Osteocyte (in vitro differentiated cells): Measurements from ENCODE around the gene DCBLD1. TPM values are rescaled to one million over a fixed set of nuclear protein-coding genes. Genes with fewer than 3 reads are reported as not detected.

ENCODE experiments used
- DNase-seq: peaks from one replicate; pipeline ENCODE4 v3.0.0; 2021; ENCODE audit warnings: mixed read lengths; ENCODE audit not compliant: unreplicated experiment; ENCODE audit errors: extremely low spot score
- H3K27ac Mint-ChIP-seq: one replicate; pipeline ENCODE4 v1.8.0; 2021; ENCODE audit warnings: mild to moderate bottlenecking, mixed read lengths; ENCODE audit not compliant: unreplicated experiment
- H3K27me3 Mint-ChIP-seq: one replicate; pipeline ENCODE4 v1.8.0; 2021; ENCODE audit warnings: mixed read lengths; ENCODE audit not compliant: unreplicated experiment
- H3K36me3 Mint-ChIP-seq: one replicate; pipeline ENCODE4 v1.8.0; 2021; ENCODE audit warnings: mixed read lengths; ENCODE audit not compliant: unreplicated experiment
- H3K4me1 Mint-ChIP-seq: one replicate; pipeline ENCODE4 v1.8.0; 2021; ENCODE audit warnings: mixed read lengths; ENCODE audit not compliant: unreplicated experiment
- H3K4me3 Mint-ChIP-seq: one replicate; pipeline ENCODE4 v1.8.0; 2021; ENCODE audit warnings: mild to moderate bottlenecking, moderate library complexity, mixed read lengths; ENCODE audit not compliant: unreplicated experiment
- H3K9me3 Mint-ChIP-seq: one replicate; pipeline ENCODE4 v1.8.0; 2021; ENCODE audit warnings: mixed read lengths; ENCODE audit not compliant: unreplicated experiment
- total RNA-seq: library from RNA; stranded (reverse); gene quantifications from 2 replicates; pipeline ENCODE4 v1.2.1, GENCODE V29; 2021
- TF ChIP-seq, protein P1 (sequence below): fragments of 200-600 bp; sonication (generic); IDR thresholded peaks from 2 replicates; pipeline ENCODE4 v1.5.0; 2021; ENCODE audit warnings: antibody characterized with exemption, mild to moderate bottlenecking, moderate library complexity

Gene DCBLD1
- total RNA-seq, 1 donor from 2014 or later: 12.2 TPM

DNA sequence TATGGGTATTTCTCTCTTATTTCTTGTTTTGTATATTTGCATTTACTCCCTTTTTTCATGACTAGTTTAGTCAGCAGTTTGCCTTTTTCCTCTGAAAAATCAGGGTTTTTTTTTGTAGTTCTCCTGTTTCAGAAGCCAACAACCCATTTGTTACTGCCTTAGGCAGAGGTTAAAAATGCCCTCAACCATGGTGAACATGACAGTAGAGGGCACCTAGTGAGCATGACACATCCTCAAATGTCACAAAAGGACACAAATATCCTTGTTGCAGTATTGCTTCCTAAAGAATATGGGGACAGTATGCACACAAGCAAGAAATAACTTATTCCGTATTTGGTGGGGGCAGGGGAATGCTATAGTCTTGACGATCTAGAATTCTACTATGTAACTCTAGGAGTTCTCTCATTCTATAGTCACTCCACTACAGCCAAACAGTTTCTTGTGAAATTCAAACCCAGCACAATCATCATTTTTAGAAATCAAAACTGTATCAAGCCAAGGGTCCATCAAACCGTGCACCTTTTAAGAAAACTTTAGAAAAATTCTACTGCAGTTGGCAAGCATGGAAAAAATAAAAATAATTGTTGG, 72.9 kb downstream of the DCBLD1 start:
- Mint-ChIP-seq H3K9me3 (no peaks in the 10 kb centered on the region), H3K4me1 (peaks cover 15% of the 10 kb centered on the region), H3K27me3 (no peaks in the 10 kb centered on the region), H3K27ac (no peak overlapping the region), H3K4me3 (no peak overlapping the region), H3K36me3 (peaks cover 2% of the 10 kb centered on the region)
- TF ChIP-seq, protein P1, sequence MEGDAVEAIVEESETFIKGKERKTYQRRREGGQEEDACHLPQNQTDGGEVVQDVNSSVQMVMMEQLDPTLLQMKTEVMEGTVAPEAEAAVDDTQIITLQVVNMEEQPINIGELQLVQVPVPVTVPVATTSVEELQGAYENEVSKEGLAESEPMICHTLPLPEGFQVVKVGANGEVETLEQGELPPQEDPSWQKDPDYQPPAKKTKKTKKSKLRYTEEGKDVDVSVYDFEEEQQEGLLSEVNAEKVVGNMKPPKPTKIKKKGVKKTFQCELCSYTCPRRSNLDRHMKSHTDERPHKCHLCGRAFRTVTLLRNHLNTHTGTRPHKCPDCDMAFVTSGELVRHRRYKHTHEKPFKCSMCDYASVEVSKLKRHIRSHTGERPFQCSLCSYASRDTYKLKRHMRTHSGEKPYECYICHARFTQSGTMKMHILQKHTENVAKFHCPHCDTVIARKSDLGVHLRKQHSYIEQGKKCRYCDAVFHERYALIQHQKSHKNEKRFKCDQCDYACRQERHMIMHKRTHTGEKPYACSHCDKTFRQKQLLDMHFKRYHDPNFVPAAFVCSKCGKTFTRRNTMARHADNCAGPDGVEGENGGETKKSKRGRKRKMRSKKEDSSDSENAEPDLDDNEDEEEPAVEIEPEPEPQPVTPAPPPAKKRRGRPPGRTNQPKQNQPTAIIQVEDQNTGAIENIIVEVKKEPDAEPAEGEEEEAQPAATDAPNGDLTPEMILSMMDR: no peak
- DNase-seq: no peak

DNA sequence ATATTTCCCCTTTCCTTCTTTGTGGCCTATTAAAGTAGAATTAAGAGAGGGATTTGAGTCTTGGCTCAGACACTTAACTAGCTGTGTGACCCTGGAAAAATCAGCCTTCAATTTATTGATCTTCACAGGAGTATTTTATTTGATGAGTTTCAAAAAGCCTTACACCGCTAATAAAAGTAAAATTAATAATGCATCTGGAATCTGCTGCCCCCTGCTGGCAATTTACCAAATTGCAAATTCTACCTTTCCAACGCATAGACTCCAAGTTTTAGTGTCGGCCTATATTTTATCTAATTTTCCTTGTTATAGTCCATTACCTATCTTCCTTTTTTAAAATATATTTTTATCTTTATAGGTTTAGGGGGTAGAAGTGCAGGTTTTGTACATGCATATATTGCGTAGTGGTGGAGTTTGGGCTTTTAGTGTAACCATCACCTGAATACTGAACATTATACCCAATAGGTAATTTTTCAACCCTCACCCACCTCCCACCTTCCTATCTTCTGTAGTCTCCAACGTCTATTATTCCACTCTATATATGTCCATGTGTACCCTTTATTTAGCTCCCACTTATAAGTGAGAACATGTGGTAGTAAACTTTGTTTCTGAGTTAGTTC, 73.5 kb downstream of the DCBLD1 start:
- DNase-seq: no peak
- H3K4me1 Mint-ChIP-seq: peaks cover 9% of the 10 kb centered on the region
- no peaks in the 10 kb centered on the region for H3K27me3 Mint-ChIP-seq
- peaks cover 6% of the 10 kb centered on the region for H3K36me3 Mint-ChIP-seq
- no peak overlapping the region for H3K27ac Mint-ChIP-seq
- TF ChIP-seq, protein P1: peak; percentile 83
- H3K9me3 Mint-ChIP-seq: no peaks in the 10 kb centered on the region
- H3K4me3 Mint-ChIP-seq: no peak overlapping the region

- H3K36me3 Mint-ChIP-seq: peaks cover 11% of the 10 kb centered on the region
- H3K9me3 Mint-ChIP-seq: no peaks in the 10 kb centered on the region
- peaks cover 9% of the 10 kb centered on the region for H3K4me1 Mint-ChIP-seq
- no peak for DNase-seq
- H3K27ac Mint-ChIP-seq: no peak overlapping the region
- no peaks in the 10 kb centered on the region for H3K27me3 Mint-ChIP-seq
- H3K4me3 Mint-ChIP-seq: no peak overlapping the region
- TF ChIP-seq, protein P1: no peak
Observed at GRCh38 chr6:117557951-117558350, 75.5 kb downstream of the DCBLD1 start.

DNA sequence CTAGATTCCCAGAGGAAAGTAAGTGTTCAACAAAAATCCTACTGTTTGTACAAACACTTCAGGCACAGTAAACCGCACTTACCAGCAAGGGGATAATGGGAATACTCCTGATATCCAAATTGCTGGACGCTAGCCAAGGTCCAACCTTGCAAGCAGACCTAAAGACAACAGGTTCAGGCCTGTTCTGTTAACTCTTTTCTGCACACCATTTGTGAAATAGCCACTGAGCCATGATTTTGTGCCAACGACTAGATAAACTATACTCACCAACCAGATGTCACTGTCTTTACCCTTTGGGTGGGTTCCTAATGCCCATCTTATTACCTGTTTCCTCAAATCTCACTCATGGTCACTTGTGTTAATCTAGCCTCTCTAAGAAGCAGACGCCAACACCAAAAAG, 76.3 kb downstream of the DCBLD1 start:
- no peaks in the 10 kb centered on the region for H3K9me3 Mint-ChIP-seq
- TF ChIP-seq, protein P1: no peak
- no peaks in the 10 kb centered on the region for H3K27me3 Mint-ChIP-seq
- H3K4me3 Mint-ChIP-seq: no peak overlapping the region
- DNase-seq: no peak
- no peak overlapping the region for H3K27ac Mint-ChIP-seq
- H3K4me1 Mint-ChIP-seq: peaks cover 9% of the 10 kb centered on the region
- peaks cover 13% of the 10 kb centered on the region for H3K36me3 Mint-ChIP-seq

- TF ChIP-seq, protein P1: no peak
- Mint-ChIP-seq H3K4me3 (no peak overlapping the region), H3K27me3 (no peaks in the 10 kb centered on the region), H3K4me1 (peaks cover 9% of the 10 kb centered on the region), H3K27ac (no peak overlapping the region), H3K9me3 (no peaks in the 10 kb centered on the region), H3K36me3 (peaks cover 13% of the 10 kb centered on the region)
- DNase-seq: no peak
Observed at GRCh38 chr6:117559299-117559698, 76.8 kb downstream of the DCBLD1 start.
